ENCODE results near the gene SUSD6. TPM values are rescaled to one million over a fixed set of nuclear protein-coding genes. Genes with fewer than 3 reads are reported as not detected.

Gene SUSD6
- total and polyA plus RNA-seq, 9 of the 15 experiments (the other 6 are each of a cell fraction or from before 2014, with no cell fraction given) = 2.9 to 20.7 (median 5.6) TPM

GRCh38 chr14:69579476-69579875 lies 31.9 kb upstream of the SUSD6 start (continued):
- TF ChIP-seq RBM25 (IDR thresholded peaks at IDR 0.05; ENCODE audit: low read depth, low read length, severe bottlenecking) (peak; percentile 93), E2F1 (CRISPR knock-in tag; IDR thresholded peaks at IDR 0.05) (no peak), ZFP36 (IDR thresholded peaks at IDR 0.05; ENCODE audit: low read depth, low read length, partially characterized antibody) (peak; percentile 69), SETDB1 (IDR thresholded peaks at IDR 0.05; ENCODE audit: low read length) (no peak)

- FAIRE-seq (peak; percentile 65), ATAC-seq (peak; percentile 96), DNase-seq (ENCODE audit: extremely low read depth in 1 of 4, low spot score in 3 of 4) (peak; percentile 50 to 73 (median 56))
- no TSS peak for BruUV-seq (replicated peaks)
- Histone ChIP-seq H3K36me3 (ENCODE audit: control insufficient read depth, insufficient read depth, low read length) (no peaks in the 10 kb centered on the region), H4K20me1 (replicated peaks; ENCODE audit: control insufficient read depth, insufficient read depth, low read length) (no peaks in the 10 kb centered on the region), H3K9me3 (replicated peaks; ENCODE audit: control insufficient read depth, insufficient read depth, low read depth, low read length) (no peaks in the 10 kb centered on the region), H3K79me2 (ENCODE audit: control insufficient read depth, insufficient read depth, low read length) (no peaks in the 10 kb centered on the region), H3K4me3 (no peak overlapping the region), H2AFZ (ENCODE audit: low read depth, low read length) (peak overlapping the region; percentile 54), H3K27ac (ENCODE audit: extremely low read depth, low read depth, low read length) (no peak overlapping the region), H3K4me2 (ENCODE audit: insufficient read depth, low read length) (peak overlapping the region; percentile 7), H3K9me1 (ENCODE audit: control insufficient read depth, insufficient read depth, low read length) (no peaks in the 10 kb centered on the region), H3K4me1 (replicated peaks in 1 of 2; ENCODE audit: control insufficient read depth in 2 of 2, insufficient read depth in 2 of 2, low read length in 2 of 2) (peaks cover 0 to 3% of the 10 kb centered on the region in 2 experiments; a peak in 1 of 5 replicates), H3K9ac (ENCODE audit: insufficient read depth in 1 of 2, low read depth in 2 of 2, low read length in 2 of 2) (no peak overlapping the region), H3K27me3 (ENCODE audit: control insufficient read depth in 2 of 2, insufficient read depth in 2 of 2, low read length in 2 of 2) (peaks cover 0 to 8% of the 10 kb centered on the region in 2 experiments; a peak in 3 of 5 replicates)
- ChIA-PET CTCF (ENCODE audit: low intra/inter-chr PET ratio) (interaction anchor here (1.9 kb wide), 1 partner anchor 147 kb away, joined by 10 read pairs; no protein-coding TSS in a partner anchor), POLR2A (interaction anchor here (0.7 kb wide), 2 partner anchors 28 to 57 kb away, joined by 3 to 4 read pairs; no protein-coding TSS in a partner anchor)
- 2% methylated on average over 5 of the region's 7 CpGs for WGBS (ENCODE audit: insufficient coverage, low coverage, missing lambda C conversion rate)
- intact Hi-C loops (cut with micrococcal nuclease) (no loop called here), in situ Hi-C loops (cut with MboI) (loop anchor here (5.0 kb wide), 1 partner anchor 147 kb away; no protein-coding TSS in a partner anchor)
- TF ChIP-seq REST (IDR thresholded peaks at IDR 0.05; ENCODE audit: borderline replicate concordance) (peak; percentile 39; the same call in 1 of the 2 replicates), REST (CRISPR knock-in tag; IDR thresholded peaks at IDR 0.05; ENCODE audit: low read depth) (no peak), TAL1 (IDR thresholded peaks at IDR 0.05) (peak; percentile 63), ATF1 (CRISPR knock-in tag; IDR thresholded peaks at IDR 0.05) (no peak), ATF1 (tag; IDR thresholded peaks at IDR 0.05) (peak; percentile 69), FOXK2 (conservative IDR thresholded peaks at IDR 0.05 in 1 of 2, IDR thresholded peaks at IDR 0.05 in 1 of 2; ENCODE audit: low read depth in 2 of 2) (0 out of 4 replicates have a peak, but pooled peaks of 1 of the 2 experiments have one; percentile 28), YY1 (IDR thresholded peaks at IDR 0.05; ENCODE audit: borderline replicate concordance in 1 of 3, control insufficient read depth in 1 of 3, extremely low read depth in 1 of 3, insufficient read depth in 3 of 3, insufficient read length in 1 of 3, insufficient replicate concordance in 2 of 3, low read depth in 1 of 3, low read length in 2 of 3) (peak in 1 of 3 experiments; percentile 16)
Measured at GRCh38 chr14:69580009-69580577, 31.3 kb upstream of the SUSD6 start.
